Stimulated activated CD8-positive, alpha-beta memory T cell treated with anti-CD3 and anti-CD28 coated beads, Interleukin-7, amount 100 ng/mL, for 4 hours (primary cell): Measurements from ENCODE around the gene ZNF385B.

Experiments used
- DNase-seq, 2 donors: peaks; one replicate each; pipeline ENCODE4 v3.0.0-alpha.2; 2020; ENCODE audit warnings: low read depth in 2 of 2

ZNF385B gene

GRCh38 chr2:179746981-179747380 is 114.4 kb downstream of the ZNF385B start:
- DNase-seq, result no peak

GRCh38 chr2:179745635-179746256 is 115.7 kb downstream of the ZNF385B start:
- DNase-seq, result no peak

GRCh38 chr2:179744401-179744800 is 117.0 kb downstream of the ZNF385B start:
- DNase-seq, result no peak

- no peak for DNase-seq
Observed at GRCh38 chr2:179741317-179741716, 120.1 kb downstream of the ZNF385B start.

- no peak for DNase-seq
Observed at GRCh38 chr2:179729966-179730365, 131.4 kb downstream of the ZNF385B start.

GRCh38 chr2:179726461-179727180 is 134.8 kb downstream of the ZNF385B start:
- DNase-seq, result no peak

GRCh38 chr2:179724403-179724802 is 137.0 kb downstream of the ZNF385B start:
- no peak for DNase-seq

- DNase-seq, result no peak
Observed at GRCh38 chr2:179720173-179720772, 141.1 kb downstream of the ZNF385B start.

GRCh38 chr2:179715871-179716270 is 145.5 kb downstream of the ZNF385B start:
- DNase-seq, result no peak

- DNase-seq, result no peak
Observed at GRCh38 chr2:179715196-179715595, 146.2 kb downstream of the ZNF385B start.

- no peak for DNase-seq
Observed at GRCh38 chr2:179712825-179713224, 148.6 kb downstream of the ZNF385B start.

GRCh38 chr2:179711375-179711774 is 150.0 kb downstream of the ZNF385B start:
- no peak for DNase-seq

GRCh38 chr2:179703702-179704101 is 157.7 kb downstream of the ZNF385B start:
- DNase-seq, result no peak

GRCh38 chr2:179702912-179703311 is 158.5 kb downstream of the ZNF385B start:
- no peak for DNase-seq

- no peak for DNase-seq
Observed at GRCh38 chr2:179701524-179702110, 159.8 kb downstream of the ZNF385B start.

GRCh38 chr2:179695486-179695885 is 165.9 kb downstream of the ZNF385B start:
- no peak for DNase-seq

GRCh38 chr2:179694963-179695362 is 166.4 kb downstream of the ZNF385B start:
- DNase-seq, result no peak

- no peak for DNase-seq
Observed at GRCh38 chr2:179692610-179693009, 168.8 kb downstream of the ZNF385B start.

- DNase-seq, result no peak
Observed at GRCh38 chr2:179692043-179692442, 169.4 kb downstream of the ZNF385B start.

GRCh38 chr2:179691235-179691634 is 170.2 kb downstream of the ZNF385B start:
- no peak for DNase-seq

- no peak for DNase-seq
Observed at GRCh38 chr2:179686718-179687342, 174.6 kb downstream of the ZNF385B start.

GRCh38 chr2:179686069-179686468 is 175.3 kb downstream of the ZNF385B start:
- DNase-seq, result no peak
